PC-9 (cell line): ENCODE data around the gene FSIP1. TPM values are rescaled to one million over a fixed set of nuclear protein-coding genes. Genes with fewer than 3 reads are reported as not detected.

ENCODE experiments used
- BruUV-seq: library from RNA; stranded (reverse); fragments of 400-500 nt; replicated peaks from 2 replicates; lab custom pipeline; 2021; lab: Mats Ljungman, UMichigan
- CTCF ChIA-PET: fragments of 300-600 bp; sonication (Branson Sonifier 250); formaldehyde crosslinking; loops from one replicate; lab custom pipeline; 2022; ENCODE audit warnings: antibody characterized with exemption; lab: Charles Lee
- POLR2A ChIA-PET: fragments of 300-600 bp; sonication (Branson Sonifier 250); formaldehyde crosslinking; loops from one replicate; lab custom pipeline; 2022; ENCODE audit warnings: antibody characterized with exemption; ENCODE audit not compliant: unreplicated experiment; lab: Charles Lee
- DNase-seq, 2 experiments: peaks; one replicate each; pipeline versions ENCODE4 v3.0.0 to v3.0.0-alpha.2; 2015 to 2022; ENCODE audit warnings: mixed read lengths in 1 of 2
- H2AFZ ChIP-seq: fragments of 200-600 bp; sonication (generic); 2 replicates; pipeline ENCODE4 v1.8.1; 2017; ENCODE audit warnings: antibody characterized with exemption
- H3F3A ChIP-seq: fragments of 200-600 bp; sonication (generic); 2 replicates; pipeline ENCODE4 v1.8.1; 2017; ENCODE audit warnings: antibody characterized with exemption, mild to moderate bottlenecking, low read depth; ENCODE audit not compliant: insufficient read depth
- H3K27ac ChIP-seq: fragments of 200-600 bp; sonication (generic); 2 replicates; pipeline ENCODE4 v1.6.1; 2016; ENCODE audit warnings: mixed run types
- H3K27me3 ChIP-seq: fragments of 200-600 bp; sonication (generic); 2 replicates; pipeline ENCODE4 v1.6.1; 2016; ENCODE audit warnings: low read depth, mixed run types; ENCODE audit not compliant: insufficient read depth
- H3K36me3 ChIP-seq: fragments of 200-600 bp; sonication (generic); 2 replicates; pipeline ENCODE4 v1.6.1; 2016; ENCODE audit warnings: low read depth, mixed run types
- H3K4me1 ChIP-seq: fragments of 200-600 bp; sonication (generic); replicated peaks from 2 replicates; pipeline ENCODE4 v1.6.1; 2016; ENCODE audit warnings: mixed run types; ENCODE audit not compliant: insufficient read depth
- H3K4me2 ChIP-seq: fragments of 200-600 bp; sonication (generic); 2 replicates; pipeline ENCODE4 v1.6.1; 2017; ENCODE audit warnings: mixed run types
- H3K4me3 ChIP-seq: fragments of 200-600 bp; sonication (generic); 2 replicates; pipeline ENCODE4 v1.6.1; 2016; ENCODE audit warnings: mixed run types
- H3K79me2 ChIP-seq: fragments of 200-600 bp; sonication (generic); 2 replicates; pipeline ENCODE4 v1.6.1; 2017; ENCODE audit warnings: low read depth, mixed run types
- H3K9me2 ChIP-seq: fragments of 200-600 bp; sonication (generic); 2 replicates; pipeline ENCODE4 v1.8.1; 2017; ENCODE audit warnings: mild to moderate bottlenecking; ENCODE audit not compliant: insufficient read depth
- H3K9me3 ChIP-seq: fragments of 200-600 bp; sonication (generic); 2 replicates; pipeline ENCODE4 v1.8.1; 2016; ENCODE audit warnings: low read depth; ENCODE audit not compliant: insufficient read depth
- H4K20me1 ChIP-seq: fragments of 200-600 bp; sonication (generic); 2 replicates; pipeline ENCODE4 v1.8.1; 2017; ENCODE audit not compliant: insufficient read depth
- EZH2 ChIP-seq: fragments of 200-600 bp; sonication (generic); IDR thresholded peaks from 2 replicates; pipeline ENCODE4 v1.8.0; 2017; ENCODE audit warnings: antibody characterized with exemption, low read depth
- intact Hi-C: fragments of 100-400 bp; cut with micrococcal nuclease; formaldehyde crosslinking; loops from one replicate; pipeline ENCODE4 v1.10.0; 2022; ENCODE audit not compliant: unreplicated experiment
- total RNA-seq: library from RNA; stranded (reverse); gene quantifications from 2 replicates; pipeline ENCODE4 v1.2.3, GENCODE V29; 2021
- TF ChIP-seq, protein P1 (sequence below): fragments of 200-600 bp; sonication (generic); conservative IDR thresholded peaks from 2 replicates; pipeline ENCODE4 v1.6.1; 2017; ENCODE audit warnings: mixed run types, antibody characterized with exemption, mild to moderate bottlenecking, moderate library complexity

Gene FSIP1
- total RNA-seq, 1 experiment from 2014 or later: 1.2 TPM

GRCh38 chr15:39596358-39597051 lies 186.1 kb downstream of the FSIP1 start:
- Histone ChIP-seq H4K20me1 (no peaks in the 10 kb centered on the region), H3K27me3 (no peaks in the 10 kb centered on the region), H2AFZ (no peak overlapping the region), H3K9me2 (no peaks in the 10 kb centered on the region), H3K79me2 (no peaks in the 10 kb centered on the region), H3K4me1 (no peaks in the 10 kb centered on the region), H3K36me3 (peaks cover 27% of the 10 kb centered on the region), H3K4me2 (no peak overlapping the region), H3K4me3 (no peak overlapping the region), H3K9me3 (no peaks in the 10 kb centered on the region), H3F3A (peaks cover 23% of the 10 kb centered on the region; the same call in 1 of the 2 replicates), H3K27ac (no peak overlapping the region)
- ChIA-PET POLR2A (interaction anchor here (0.5 to 0.6 kb wide), 2 partner anchors 206 to 670 kb away, joined by 3 to 7 read pairs; no protein-coding TSS in a partner anchor), CTCF (no interaction called here)
- intact Hi-C loops: loop anchor here (5.0 kb wide), 3 partner anchors 46 to 161 kb away; no protein-coding TSS in a partner anchor
- DNase-seq: no peak
- TF ChIP-seq EZH2: no peak
- TF ChIP-seq, protein P1, sequence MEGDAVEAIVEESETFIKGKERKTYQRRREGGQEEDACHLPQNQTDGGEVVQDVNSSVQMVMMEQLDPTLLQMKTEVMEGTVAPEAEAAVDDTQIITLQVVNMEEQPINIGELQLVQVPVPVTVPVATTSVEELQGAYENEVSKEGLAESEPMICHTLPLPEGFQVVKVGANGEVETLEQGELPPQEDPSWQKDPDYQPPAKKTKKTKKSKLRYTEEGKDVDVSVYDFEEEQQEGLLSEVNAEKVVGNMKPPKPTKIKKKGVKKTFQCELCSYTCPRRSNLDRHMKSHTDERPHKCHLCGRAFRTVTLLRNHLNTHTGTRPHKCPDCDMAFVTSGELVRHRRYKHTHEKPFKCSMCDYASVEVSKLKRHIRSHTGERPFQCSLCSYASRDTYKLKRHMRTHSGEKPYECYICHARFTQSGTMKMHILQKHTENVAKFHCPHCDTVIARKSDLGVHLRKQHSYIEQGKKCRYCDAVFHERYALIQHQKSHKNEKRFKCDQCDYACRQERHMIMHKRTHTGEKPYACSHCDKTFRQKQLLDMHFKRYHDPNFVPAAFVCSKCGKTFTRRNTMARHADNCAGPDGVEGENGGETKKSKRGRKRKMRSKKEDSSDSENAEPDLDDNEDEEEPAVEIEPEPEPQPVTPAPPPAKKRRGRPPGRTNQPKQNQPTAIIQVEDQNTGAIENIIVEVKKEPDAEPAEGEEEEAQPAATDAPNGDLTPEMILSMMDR: no peak
- no TSS peak for BruUV-seq

- Histone ChIP-seq H3K36me3 (peaks cover 30% of the 10 kb centered on the region), H3K9me2 (no peaks in the 10 kb centered on the region), H2AFZ (no peak overlapping the region), H3K27ac (no peak overlapping the region), H3K4me2 (no peak overlapping the region), H3K27me3 (no peaks in the 10 kb centered on the region), H4K20me1 (no peaks in the 10 kb centered on the region), H3K79me2 (no peaks in the 10 kb centered on the region), H3F3A (peaks cover 23% of the 10 kb centered on the region; the same call in 1 of the 2 replicates), H3K9me3 (no peaks in the 10 kb centered on the region), H3K4me1 (no peaks in the 10 kb centered on the region), H3K4me3 (no peak overlapping the region)
- BruUV-seq: TSS peak; percentile 14
- intact Hi-C loops: loop anchor here (5.0 kb wide), 3 partner anchors 47 to 162 kb away; no protein-coding TSS in a partner anchor
- ChIA-PET POLR2A (interaction anchor here (0.6 to 0.7 kb wide), 3 partner anchors 12 to 671 kb away, joined by 4 to 8 read pairs (median 7); no protein-coding TSS in a partner anchor), CTCF (no interaction called here)
- DNase-seq: no peak
- TF ChIP-seq, protein P1: no peak
- no peak for TF ChIP-seq EZH2
Measured at GRCh38 chr15:39595338-39596221, 187.1 kb downstream of the FSIP1 start.
